Liver (tissue), 3 donors: Measurements from ENCODE around the gene CDKL1.
"Not testable (repeated sequence)": the region's sequence is repeated elsewhere in the genome, so short reads cannot be mapped to it uniquely, and the experiment has no call there.

Source experiments
- EGR1 ChIP-seq, 2 donors: IDR thresholded peaks; 2 replicates each; pipeline ENCODE4 v1.6.1; 2016 to 2018; ENCODE audit warnings: antibody characterized with exemption in 2 of 2, low read depth in 2 of 2
- FOXA1 ChIP-seq: IDR thresholded peaks from 2 replicates; pipeline ENCODE4 v1.6.1; 2016; ENCODE audit warnings: antibody characterized with exemption
- GABPA ChIP-seq, 2 donors: IDR thresholded peaks in 1 of 2; conservative IDR thresholded peaks in 1 of 2; 2 replicates each; pipeline ENCODE4 v1.6.1; 2016; ENCODE audit warnings: antibody characterized with exemption in 2 of 2, mild to moderate bottlenecking in 1 of 2, moderate library complexity in 1 of 2
- JUND ChIP-seq, 2 donors: IDR thresholded peaks; 2 replicates each; pipeline ENCODE4 v1.6.1; 2016; ENCODE audit warnings: antibody characterized with exemption in 2 of 2
- NR2F2 ChIP-seq: IDR thresholded peaks from 2 replicates; pipeline ENCODE4 v1.6.1; 2016; ENCODE audit warnings: antibody characterized with exemption
- RAD21 ChIP-seq, 2 donors: IDR thresholded peaks; 2 replicates each; pipeline ENCODE4 v1.6.1; 2016; ENCODE audit warnings: antibody characterized with exemption in 2 of 2, mild to moderate bottlenecking in 2 of 2
- RXRA ChIP-seq, 2 donors: IDR thresholded peaks; 2 replicates each; pipeline ENCODE4 v1.6.1; 2017 to 2018; ENCODE audit warnings: antibody characterized with exemption in 2 of 2, mild to moderate bottlenecking in 1 of 2
- SP1 ChIP-seq: IDR thresholded peaks from 2 replicates; pipeline ENCODE4 v1.6.1; 2018; ENCODE audit warnings: antibody characterized with exemption, mild to moderate bottlenecking
- YY1 ChIP-seq: IDR thresholded peaks from 2 replicates; pipeline ENCODE4 v1.6.1; 2016; ENCODE audit warnings: antibody characterized with exemption, mild to moderate bottlenecking
- TF ChIP-seq, protein P1 (sequence below): fragments of 150-350 bp; IDR thresholded peaks from 2 replicates; pipeline ENCODE4 v1.5.1; 2017; ENCODE audit warnings: improper control_type of control experiment, low read depth, low read length; ENCODE audit not compliant: missing input control
- TF ChIP-seq, protein P2 (sequence below): IDR thresholded peaks from 2 replicates; pipeline ENCODE4 v1.6.1; 2016; ENCODE audit warnings: antibody characterized with exemption
- TF ChIP-seq, protein P3 (sequence below): IDR thresholded peaks from 2 replicates; pipeline ENCODE4 v1.6.1; 2016; ENCODE audit warnings: antibody characterized with exemption
- donor health status: healthy.
- donor health status: healthy.

DNA sequence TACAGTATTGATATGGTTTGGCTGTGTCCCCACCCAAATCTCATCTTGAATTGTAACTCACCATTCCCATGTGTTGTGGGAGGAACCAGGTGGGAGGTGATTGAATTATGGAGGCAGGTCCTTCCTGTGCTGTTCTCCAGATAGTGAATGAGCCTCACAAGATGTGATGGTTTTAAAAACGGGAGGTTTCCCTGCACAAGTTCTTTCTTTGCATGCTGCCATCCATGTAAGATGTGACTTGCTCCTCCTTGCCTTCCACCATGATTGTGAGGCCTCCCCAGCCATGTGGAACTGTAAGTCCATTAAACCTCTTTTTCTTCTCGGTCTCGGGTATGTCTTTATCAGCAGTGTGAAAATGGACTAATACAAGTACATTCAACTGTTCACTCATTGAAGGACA lies 82.6 kb downstream of the CDKL1 start:
- not testable (repeated sequence) for TF ChIP-seq GABPA (IDR thresholded peaks at IDR 0.05 in 1 of 2, conservative IDR thresholded peaks at IDR 0.05 in 1 of 2); YY1; JUND (IDR thresholded peaks at IDR 0.05); RXRA (IDR thresholded peaks at IDR 0.05); NR2F2; EGR1 (IDR thresholded peaks at IDR 0.05; ENCODE audit: low read depth in 2 of 2); RAD21 (IDR thresholded peaks at IDR 0.05); FOXA1; SP1
- TF ChIP-seq, protein P1, sequence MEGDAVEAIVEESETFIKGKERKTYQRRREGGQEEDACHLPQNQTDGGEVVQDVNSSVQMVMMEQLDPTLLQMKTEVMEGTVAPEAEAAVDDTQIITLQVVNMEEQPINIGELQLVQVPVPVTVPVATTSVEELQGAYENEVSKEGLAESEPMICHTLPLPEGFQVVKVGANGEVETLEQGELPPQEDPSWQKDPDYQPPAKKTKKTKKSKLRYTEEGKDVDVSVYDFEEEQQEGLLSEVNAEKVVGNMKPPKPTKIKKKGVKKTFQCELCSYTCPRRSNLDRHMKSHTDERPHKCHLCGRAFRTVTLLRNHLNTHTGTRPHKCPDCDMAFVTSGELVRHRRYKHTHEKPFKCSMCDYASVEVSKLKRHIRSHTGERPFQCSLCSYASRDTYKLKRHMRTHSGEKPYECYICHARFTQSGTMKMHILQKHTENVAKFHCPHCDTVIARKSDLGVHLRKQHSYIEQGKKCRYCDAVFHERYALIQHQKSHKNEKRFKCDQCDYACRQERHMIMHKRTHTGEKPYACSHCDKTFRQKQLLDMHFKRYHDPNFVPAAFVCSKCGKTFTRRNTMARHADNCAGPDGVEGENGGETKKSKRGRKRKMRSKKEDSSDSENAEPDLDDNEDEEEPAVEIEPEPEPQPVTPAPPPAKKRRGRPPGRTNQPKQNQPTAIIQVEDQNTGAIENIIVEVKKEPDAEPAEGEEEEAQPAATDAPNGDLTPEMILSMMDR, result not testable (repeated sequence)
- TF ChIP-seq, protein P2, sequence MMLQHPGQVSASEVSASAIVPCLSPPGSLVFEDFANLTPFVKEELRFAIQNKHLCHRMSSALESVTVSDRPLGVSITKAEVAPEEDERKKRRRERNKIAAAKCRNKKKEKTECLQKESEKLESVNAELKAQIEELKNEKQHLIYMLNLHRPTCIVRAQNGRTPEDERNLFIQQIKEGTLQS, result not testable (repeated sequence)
- TF ChIP-seq, protein P3, sequence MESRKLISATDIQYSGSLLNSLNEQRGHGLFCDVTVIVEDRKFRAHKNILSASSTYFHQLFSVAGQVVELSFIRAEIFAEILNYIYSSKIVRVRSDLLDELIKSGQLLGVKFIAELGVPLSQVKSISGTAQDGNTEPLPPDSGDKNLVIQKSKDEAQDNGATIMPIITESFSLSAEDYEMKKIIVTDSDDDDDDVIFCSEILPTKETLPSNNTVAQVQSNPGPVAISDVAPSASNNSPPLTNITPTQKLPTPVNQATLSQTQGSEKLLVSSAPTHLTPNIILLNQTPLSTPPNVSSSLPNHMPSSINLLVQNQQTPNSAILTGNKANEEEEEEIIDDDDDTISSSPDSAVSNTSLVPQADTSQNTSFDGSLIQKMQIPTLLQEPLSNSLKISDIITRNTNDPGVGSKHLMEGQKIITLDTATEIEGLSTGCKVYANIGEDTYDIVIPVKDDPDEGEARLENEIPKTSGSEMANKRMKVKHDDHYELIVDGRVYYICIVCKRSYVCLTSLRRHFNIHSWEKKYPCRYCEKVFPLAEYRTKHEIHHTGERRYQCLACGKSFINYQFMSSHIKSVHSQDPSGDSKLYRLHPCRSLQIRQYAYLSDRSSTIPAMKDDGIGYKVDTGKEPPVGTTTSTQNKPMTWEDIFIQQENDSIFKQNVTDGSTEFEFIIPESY, result not testable (repeated sequence)
